Activated T-helper 1 cell treated with anti-CD3 and anti-CD28 coated beads, Interleukin-2, amount 50 U/mL, for 16 hours (primary cell): ENCODE data around the gene RUFY4.
"Not testable (repeated sequence)": the region's sequence is repeated elsewhere in the genome, so short reads cannot be mapped to it uniquely, and the experiment has no call there.

Source experiments
- DNase-seq, 2 donors: peaks; one replicate each; pipeline ENCODE4 v3.0.0-alpha.2; 2020; ENCODE audit warnings: low read depth in 1 of 2, low spot score in 1 of 2

Gene RUFY4

GRCh38 chr2:218081695-218082094 lies 12.6 kb downstream of the RUFY4 start:
- DNase-seq = no peak

- DNase-seq = no peak
Measured at GRCh38 chr2:218082586-218083351, 13.7 kb downstream of the RUFY4 start.

- DNase-seq = no peak
Measured at GRCh38 chr2:218083352-218083676, 14.3 kb downstream of the RUFY4 start.

- DNase-seq = no peak
Measured at GRCh38 chr2:218086478-218086877, 17.4 kb downstream of the RUFY4 start.

GRCh38 chr2:218089259-218089658 lies 20.2 kb downstream of the RUFY4 start:
- DNase-seq = no peak

GRCh38 chr2:218091746-218092145 lies 22.7 kb downstream of the RUFY4 start:
- no peak for DNase-seq

- no peak for DNase-seq
Measured at GRCh38 chr2:218093879-218094278, 24.8 kb downstream of the RUFY4 start.

- no peak for DNase-seq
Measured at GRCh38 chr2:218095853-218096252, 26.8 kb downstream of the RUFY4 start.

GRCh38 chr2:218097975-218098374 lies 28.9 kb downstream of the RUFY4 start:
- DNase-seq = no peak

- not testable (repeated sequence) for DNase-seq
Measured at GRCh38 chr2:218108834-218109233, 39.8 kb downstream of the RUFY4 start.

GRCh38 chr2:218121789-218122188 lies 52.7 kb downstream of the RUFY4 start:
- not testable (repeated sequence) for DNase-seq

- not testable (repeated sequence) for DNase-seq
Measured at GRCh38 chr2:218122286-218122685, 53.2 kb downstream of the RUFY4 start.

- DNase-seq = no peak
Measured at GRCh38 chr2:218123986-218124385, 54.9 kb downstream of the RUFY4 start.

- DNase-seq = no peak
Measured at GRCh38 chr2:218125095-218125494, 56.0 kb downstream of the RUFY4 start.

- DNase-seq = no peak
Measured at GRCh38 chr2:218125626-218126080, 56.6 kb downstream of the RUFY4 start, which contains the start of gene CXCR2. Gene CXCR2, plus strand, starts transcription at chr2:218126028. Its CDS starts 8,774 bp downstream, at chr2:218134802.

- DNase-seq = no peak
Measured at GRCh38 chr2:218127929-218128455, 58.9 kb downstream of the RUFY4 start.

- no peak for DNase-seq
Measured at GRCh38 chr2:218128781-218129457, 59.9 kb downstream of the RUFY4 start.

GRCh38 chr2:218129458-218130135 lies 60.5 kb downstream of the RUFY4 start:
- no peak for DNase-seq

- no peak for DNase-seq
Measured at GRCh38 chr2:218130377-218130776, 61.3 kb downstream of the RUFY4 start.

- no peak for DNase-seq
Measured at GRCh38 chr2:218130822-218131221, 61.8 kb downstream of the RUFY4 start.

- no peak for DNase-seq
Measured at GRCh38 chr2:218137514-218137913, 68.5 kb downstream of the RUFY4 start.

- no peak for DNase-seq
Measured at GRCh38 chr2:218138047-218138446, 69.0 kb downstream of the RUFY4 start.
